ENCODE data around the gene VPS72. TPM values are rescaled to one million over a fixed set of nuclear protein-coding genes. Genes with fewer than 3 reads are reported as not detected.
A peak's percentile ranks its signal among the peaks of the same experiment; 100 is the strongest.

Gene VPS72
- total RNA-seq, 1 donor from 2014 or later: 64.0 TPM

DNA sequence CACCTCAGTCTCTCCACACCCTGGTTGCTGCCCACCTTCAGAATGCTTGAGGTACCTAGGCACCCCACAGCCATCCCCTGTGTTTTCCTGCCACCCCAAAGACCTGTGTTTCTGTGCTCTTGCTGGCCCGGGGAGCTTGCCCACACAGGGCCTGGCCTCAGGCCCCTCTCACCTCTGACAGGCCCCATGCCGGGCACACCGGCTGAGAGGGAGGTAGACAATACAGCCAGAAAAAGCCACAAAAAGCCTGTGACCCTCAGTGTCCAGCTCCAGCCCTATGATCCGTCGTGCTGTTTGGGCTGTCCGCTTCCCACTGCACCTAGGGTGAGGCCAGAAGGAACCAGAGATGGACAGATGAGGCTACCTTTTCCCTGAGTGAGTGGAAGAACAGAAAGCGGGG lies 55.0 kb downstream of the VPS72 start:
- no peak overlapping the region for H3K4me3 Mint-ChIP-seq (ENCODE audit: unreplicated experiment)
- TF ChIP-seq CTCF (IDR thresholded peaks at IDR 0.05): no peak
- H3K36me3 Mint-ChIP-seq (ENCODE audit: low read depth): peaks cover 8% of the 10 kb centered on the region
- peaks cover 10% of the 10 kb centered on the region for H3K4me1 Mint-ChIP-seq (ENCODE audit: low read depth)
- no peak overlapping the region for H3K27ac Mint-ChIP-seq (ENCODE audit: unreplicated experiment)
- peaks cover 13% of the 10 kb centered on the region for H3K27me3 Mint-ChIP-seq (ENCODE audit: low read depth)
- DNase-seq (ENCODE audit: low spot score): peak; percentile 65
- H3K9me3 Mint-ChIP-seq (ENCODE audit: low read depth): no peaks in the 10 kb centered on the region

DNA sequence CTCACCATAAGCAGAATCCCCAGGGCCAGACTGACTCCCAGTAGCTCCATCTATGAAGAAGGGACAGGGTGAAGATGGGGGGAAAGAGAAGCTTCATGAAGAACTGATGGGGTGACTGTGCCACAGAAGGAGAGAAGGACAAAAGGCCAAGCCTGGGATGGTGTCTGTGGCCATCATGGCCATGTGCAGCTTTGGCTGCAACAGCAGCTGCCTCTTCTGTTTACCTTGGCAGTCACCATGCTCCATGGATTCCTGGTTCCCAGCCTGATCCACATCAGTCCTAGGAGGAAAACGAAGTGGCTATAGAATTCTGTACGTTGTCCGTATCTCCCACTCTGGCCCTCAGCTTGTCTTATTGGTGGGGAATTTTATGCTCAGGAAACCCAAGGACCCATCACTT lies 55.6 kb downstream of the VPS72 start:
- H3K36me3 Mint-ChIP-seq (ENCODE audit: low read depth): peaks cover 8% of the 10 kb centered on the region
- TF ChIP-seq CTCF (IDR thresholded peaks at IDR 0.05): no peak
- H3K27me3 Mint-ChIP-seq (ENCODE audit: low read depth): peaks cover 13% of the 10 kb centered on the region
- H3K9me3 Mint-ChIP-seq (ENCODE audit: low read depth): no peaks in the 10 kb centered on the region
- no peak overlapping the region for H3K27ac Mint-ChIP-seq (ENCODE audit: unreplicated experiment)
- H3K4me3 Mint-ChIP-seq (ENCODE audit: unreplicated experiment): no peak overlapping the region
- peak; percentile 11 for DNase-seq (ENCODE audit: low spot score)
- peaks cover 10% of the 10 kb centered on the region for H3K4me1 Mint-ChIP-seq (ENCODE audit: low read depth)

DNA sequence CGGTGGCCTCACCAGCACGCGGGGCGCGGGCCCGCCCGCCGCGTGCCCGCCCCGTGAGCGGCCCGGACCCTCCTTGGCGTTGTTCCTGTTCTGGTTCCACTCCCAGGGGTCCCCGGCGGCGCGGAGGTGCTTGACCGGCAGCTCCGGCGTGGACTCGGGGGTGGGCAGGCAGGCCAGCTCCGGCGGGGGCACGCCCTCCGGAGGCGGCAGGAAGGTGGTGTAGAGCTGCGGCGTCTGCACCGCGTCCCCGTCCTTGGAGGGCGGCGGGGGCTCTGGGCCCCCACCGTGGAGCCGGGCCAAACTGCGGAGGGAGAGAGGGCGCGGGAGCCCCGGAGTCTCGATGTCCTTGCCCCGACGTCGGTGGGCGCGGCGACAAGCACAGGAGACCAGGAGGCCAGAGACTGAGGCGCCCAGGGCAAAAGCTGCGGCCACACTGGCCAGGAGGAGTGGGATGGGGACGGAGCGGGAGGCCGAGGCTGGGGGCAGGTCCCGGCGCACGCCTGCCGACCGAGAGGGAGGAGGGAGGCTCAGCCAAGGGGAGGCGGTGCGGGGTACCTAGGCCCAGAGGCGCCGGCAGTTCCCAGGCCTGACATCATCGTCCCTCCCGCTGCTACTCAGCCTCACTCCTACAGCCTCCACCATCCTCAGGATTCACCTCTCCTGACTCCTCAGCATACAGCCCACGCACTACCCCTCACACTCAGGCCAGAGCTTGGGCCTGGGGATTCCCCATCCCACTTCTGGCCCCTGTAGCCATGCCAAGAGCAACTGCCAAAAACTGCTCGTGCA lies 56.8 kb downstream of the VPS72 start:
- TF ChIP-seq CTCF (IDR thresholded peaks at IDR 0.05): no peak
- Mint-ChIP-seq H3K27ac (ENCODE audit: unreplicated experiment) (no peak overlapping the region), H3K36me3 (ENCODE audit: low read depth) (peaks cover 8% of the 10 kb centered on the region), H3K9me3 (ENCODE audit: low read depth) (no peaks in the 10 kb centered on the region), H3K27me3 (ENCODE audit: low read depth) (peaks cover 13% of the 10 kb centered on the region), H3K4me1 (ENCODE audit: low read depth) (peaks cover 10% of the 10 kb centered on the region), H3K4me3 (ENCODE audit: unreplicated experiment) (no peak overlapping the region)
- peak; percentile 92 for DNase-seq (ENCODE audit: low spot score)

DNA sequence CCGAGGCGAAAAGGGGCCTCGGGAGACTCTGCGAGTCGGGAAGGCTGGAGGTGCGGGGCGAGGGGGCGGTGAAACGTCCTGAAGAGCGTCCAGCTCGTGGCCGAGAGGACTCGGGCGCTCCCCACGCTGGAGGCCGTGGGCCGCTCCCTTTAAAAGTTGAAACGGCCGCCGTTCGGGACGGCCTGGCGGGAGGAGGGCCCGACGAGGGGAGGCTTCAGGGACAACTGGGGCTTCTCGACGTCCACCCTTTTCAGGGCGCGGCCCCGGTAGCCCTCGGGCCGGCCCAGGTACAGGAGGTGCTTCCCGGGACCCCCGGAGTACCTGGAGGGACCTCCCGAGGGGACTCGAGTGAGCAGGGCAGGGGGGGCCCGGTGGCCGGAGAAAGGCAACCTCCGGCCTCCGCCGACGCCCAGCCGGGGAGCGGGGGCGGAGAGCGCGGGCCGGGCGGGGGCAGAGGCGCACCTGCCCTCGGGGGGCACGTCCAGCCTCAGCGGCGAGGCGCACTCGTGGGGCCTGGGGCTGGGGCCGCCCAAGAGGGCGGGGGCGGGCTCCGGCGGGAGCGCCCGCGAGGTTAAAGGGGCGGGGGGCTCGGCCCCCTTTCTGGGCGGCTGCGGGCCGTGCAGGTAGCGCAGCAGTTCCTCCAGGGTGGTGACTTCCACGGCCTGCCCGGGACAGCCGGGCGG lies 57.5 kb downstream of the VPS72 start:
- Mint-ChIP-seq H3K27me3 (ENCODE audit: low read depth) (peaks cover 13% of the 10 kb centered on the region), H3K4me3 (ENCODE audit: unreplicated experiment) (peak overlapping the region; percentile 68), H3K36me3 (ENCODE audit: low read depth) (peaks cover 8% of the 10 kb centered on the region), H3K27ac (ENCODE audit: unreplicated experiment) (no peak overlapping the region), H3K4me1 (ENCODE audit: low read depth) (peaks cover 10% of the 10 kb centered on the region), H3K9me3 (ENCODE audit: low read depth) (no peaks in the 10 kb centered on the region)
- TF ChIP-seq CTCF (IDR thresholded peaks at IDR 0.05): no peak
- peak; percentile 75 for DNase-seq (ENCODE audit: low spot score)

- H3K9me3 Mint-ChIP-seq (ENCODE audit: low read depth): no peaks in the 10 kb centered on the region
- TF ChIP-seq CTCF (IDR thresholded peaks at IDR 0.05): no peak
- H3K4me1 Mint-ChIP-seq (ENCODE audit: low read depth): peaks cover 10% of the 10 kb centered on the region
- H3K27me3 Mint-ChIP-seq (ENCODE audit: low read depth): peaks cover 13% of the 10 kb centered on the region
- DNase-seq (ENCODE audit: low spot score): peak; percentile 80
- H3K4me3 Mint-ChIP-seq (ENCODE audit: unreplicated experiment): peak overlapping the region; percentile 68
- H3K36me3 Mint-ChIP-seq (ENCODE audit: low read depth): peaks cover 7% of the 10 kb centered on the region
- H3K27ac Mint-ChIP-seq (ENCODE audit: unreplicated experiment): peak overlapping the region; percentile 17
Observed at GRCh38 chr1:151131701-151132334, 58.2 kb downstream of the VPS72 start.

All from chondrocyte (in vitro differentiated cells).